ENCODE measurements around the gene MEGF6. TPM values are rescaled to one million over a fixed set of nuclear protein-coding genes. Genes with fewer than 3 reads are reported as not detected.

The MEGF6 gene
- total RNA-seq, 4 donors from 2014 or later, result 4.1 to 27.1 (median 11.4) TPM

DNA sequence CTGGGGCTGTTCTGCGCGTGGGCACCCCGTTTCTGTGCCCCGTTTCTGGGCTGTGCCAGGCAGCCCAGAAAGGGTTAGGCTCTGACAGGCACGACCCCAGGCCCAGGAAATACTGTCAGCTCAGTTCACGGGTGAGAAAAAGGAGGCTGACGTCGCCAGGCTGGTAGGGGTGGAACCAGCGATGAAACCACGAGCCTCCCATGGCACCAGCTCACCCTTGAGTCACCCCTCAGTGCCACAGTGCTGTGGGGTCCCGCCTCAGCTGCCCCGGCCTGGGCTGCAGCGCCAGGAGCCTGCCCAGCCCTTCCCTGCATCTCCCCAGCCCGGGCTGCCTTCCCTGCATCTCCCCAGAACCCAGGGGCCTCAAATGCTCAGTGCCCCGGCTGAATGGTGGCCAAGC is 11.5 kb downstream of the MEGF6 start:
- DNase-seq, result no peak
- Histone ChIP-seq H3K27me3 (no peaks in the 10 kb centered on the region), H3K9me3 (no peaks in the 10 kb centered on the region), H3K4me1 (peaks cover 0 to 20% (median 11%) of the 10 kb centered on the region in 4 donors), H3K27ac (no peak overlapping the region), H3K36me3 (no peaks in the 10 kb centered on the region), H3K4me3 (no peak overlapping the region)
- in situ Hi-C loops (cut with MboI; ENCODE audit: low pct_ligation_motif_present in 1 of 4, low pct_unique_long_range_greater_than_20kb in 1 of 4, low sequenced_read_pairs in 3 of 4) (no loop called here), intact Hi-C loops (cut with DNase I; ENCODE audit: low total_unique reads) (no loop called here)
- no peak for TF ChIP-seq EP300 (IDR thresholded peaks at IDR 0.05; ENCODE audit: low read depth)
- no peak for TF ChIP-seq POLR2AphosphoS5 (IDR thresholded peaks at IDR 0.05)
- TF ChIP-seq, protein P1, sequence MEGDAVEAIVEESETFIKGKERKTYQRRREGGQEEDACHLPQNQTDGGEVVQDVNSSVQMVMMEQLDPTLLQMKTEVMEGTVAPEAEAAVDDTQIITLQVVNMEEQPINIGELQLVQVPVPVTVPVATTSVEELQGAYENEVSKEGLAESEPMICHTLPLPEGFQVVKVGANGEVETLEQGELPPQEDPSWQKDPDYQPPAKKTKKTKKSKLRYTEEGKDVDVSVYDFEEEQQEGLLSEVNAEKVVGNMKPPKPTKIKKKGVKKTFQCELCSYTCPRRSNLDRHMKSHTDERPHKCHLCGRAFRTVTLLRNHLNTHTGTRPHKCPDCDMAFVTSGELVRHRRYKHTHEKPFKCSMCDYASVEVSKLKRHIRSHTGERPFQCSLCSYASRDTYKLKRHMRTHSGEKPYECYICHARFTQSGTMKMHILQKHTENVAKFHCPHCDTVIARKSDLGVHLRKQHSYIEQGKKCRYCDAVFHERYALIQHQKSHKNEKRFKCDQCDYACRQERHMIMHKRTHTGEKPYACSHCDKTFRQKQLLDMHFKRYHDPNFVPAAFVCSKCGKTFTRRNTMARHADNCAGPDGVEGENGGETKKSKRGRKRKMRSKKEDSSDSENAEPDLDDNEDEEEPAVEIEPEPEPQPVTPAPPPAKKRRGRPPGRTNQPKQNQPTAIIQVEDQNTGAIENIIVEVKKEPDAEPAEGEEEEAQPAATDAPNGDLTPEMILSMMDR (IDR thresholded peaks at IDR 0.05), result no peak
- no peak for TF ChIP-seq POLR2A (IDR thresholded peaks at IDR 0.05)
- WGBS, 2 donors (ENCODE audit: low coverage in 1 of 2), result 76% methylated on average over 15 of the region's 15 CpGs; no CpG with 5 or more reads in 1 of the 2 donors

DNA sequence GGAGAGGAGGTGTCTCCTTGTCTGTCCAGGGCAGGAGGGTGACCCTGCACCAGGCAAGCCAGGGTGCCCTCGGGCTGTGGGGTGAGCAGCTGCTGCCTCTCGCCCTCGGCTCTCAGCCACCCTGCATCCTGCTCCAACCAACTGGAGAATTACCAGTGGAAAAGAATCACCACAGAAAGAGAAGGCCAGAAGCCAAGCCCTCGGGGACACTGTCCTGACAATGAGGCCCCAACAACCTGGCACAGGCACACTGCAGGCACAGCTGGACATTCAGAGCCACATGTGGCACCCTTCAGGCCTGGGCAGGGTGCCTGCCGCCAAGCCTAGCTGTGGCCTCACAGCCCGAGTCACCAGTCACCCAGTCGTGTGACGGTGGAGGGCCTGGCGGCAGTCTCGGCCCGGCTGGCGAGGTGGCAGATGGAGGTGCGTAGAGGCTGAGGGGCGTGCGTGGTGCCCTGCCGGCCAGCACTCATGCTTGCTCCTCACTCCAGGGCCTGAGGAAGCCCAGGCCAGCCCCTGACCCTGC is 12.0 kb downstream of the MEGF6 start:
- Histone ChIP-seq H3K9me3 (no peaks in the 10 kb centered on the region), H3K27me3 (no peaks in the 10 kb centered on the region), H3K4me3 (no peak overlapping the region), H3K4me1 (peaks cover 0 to 20% (median 11%) of the 10 kb centered on the region in 4 donors), H3K27ac (no peak overlapping the region), H3K36me3 (no peaks in the 10 kb centered on the region)
- in situ Hi-C loops (cut with MboI; ENCODE audit: low pct_ligation_motif_present in 1 of 4, low pct_unique_long_range_greater_than_20kb in 1 of 4, low sequenced_read_pairs in 3 of 4), result no loop called here
- TF ChIP-seq, protein P1 (IDR thresholded peaks at IDR 0.05), result no peak
- TF ChIP-seq EP300 (IDR thresholded peaks at IDR 0.05; ENCODE audit: low read depth) (no peak), POLR2A (IDR thresholded peaks at IDR 0.05) (no peak), POLR2AphosphoS5 (IDR thresholded peaks at IDR 0.05) (no peak)
- WGBS, 2 donors (ENCODE audit: low coverage in 1 of 2), result 85% methylated on average over 16 of the region's 16 CpGs; no CpG with 5 or more reads in 1 of the 2 donors
- intact Hi-C loops (cut with DNase I; ENCODE audit: low total_unique reads), result no loop called here
- no peak for DNase-seq

DNA sequence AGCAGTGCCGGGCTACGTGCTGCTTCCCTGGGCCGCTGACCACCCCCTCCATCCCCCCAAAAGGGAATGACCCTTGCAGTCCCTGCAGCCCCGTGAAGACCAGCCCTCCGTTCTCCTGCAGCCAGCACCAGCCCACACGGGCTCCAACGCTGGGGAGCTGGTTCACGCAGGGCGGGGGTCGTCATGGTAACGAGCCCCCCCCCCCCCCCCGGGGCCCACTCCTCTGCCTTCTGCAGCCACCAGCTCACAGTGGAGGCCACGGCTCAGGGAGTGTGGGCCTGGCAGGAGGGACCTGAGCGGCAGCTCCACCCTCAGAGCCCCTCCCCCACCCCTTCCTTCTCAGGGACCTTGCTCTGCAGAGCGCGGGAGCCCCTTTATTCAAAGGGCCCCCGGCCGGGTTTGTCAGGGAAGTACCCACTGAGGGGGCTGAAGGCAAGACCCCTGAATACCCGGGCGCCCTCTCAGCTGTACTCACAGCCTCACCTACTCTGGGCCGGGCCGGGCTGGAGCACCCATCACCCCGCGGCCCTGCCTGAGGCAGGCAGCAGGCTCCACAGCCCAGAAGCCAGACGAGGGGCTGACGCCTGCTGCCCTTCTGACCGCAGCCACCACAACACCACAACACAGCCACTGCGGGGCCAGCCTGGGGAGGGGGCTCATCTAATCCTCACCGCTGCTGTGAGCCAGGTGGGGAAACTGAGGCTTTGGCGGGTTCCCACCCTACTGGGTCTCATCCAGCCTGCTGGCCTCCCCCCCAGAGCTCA is 12.6 kb downstream of the MEGF6 start:
- in situ Hi-C loops (cut with MboI; ENCODE audit: low pct_ligation_motif_present in 1 of 4, low pct_unique_long_range_greater_than_20kb in 1 of 4, low sequenced_read_pairs in 3 of 4), result no loop called here
- Histone ChIP-seq H3K4me1 (peaks cover 0 to 20% (median 11%) of the 10 kb centered on the region in 4 donors), H3K4me3 (no peak overlapping the region), H3K27me3 (no peaks in the 10 kb centered on the region), H3K36me3 (no peaks in the 10 kb centered on the region), H3K27ac (no peak overlapping the region), H3K9me3 (no peaks in the 10 kb centered on the region)
- DNase-seq, result no peak
- TF ChIP-seq POLR2A (IDR thresholded peaks at IDR 0.05) (no peak), EP300 (IDR thresholded peaks at IDR 0.05; ENCODE audit: low read depth) (no peak), POLR2AphosphoS5 (IDR thresholded peaks at IDR 0.05) (no peak)
- TF ChIP-seq, protein P1 (IDR thresholded peaks at IDR 0.05), result no peak
- WGBS, 2 donors (ENCODE audit: low coverage in 1 of 2), result 33% methylated on average over 13 of the region's 30 CpGs; no CpG with 5 or more reads in 1 of the 2 donors
- intact Hi-C loops (cut with DNase I; ENCODE audit: low total_unique reads), result no loop called here

DNA sequence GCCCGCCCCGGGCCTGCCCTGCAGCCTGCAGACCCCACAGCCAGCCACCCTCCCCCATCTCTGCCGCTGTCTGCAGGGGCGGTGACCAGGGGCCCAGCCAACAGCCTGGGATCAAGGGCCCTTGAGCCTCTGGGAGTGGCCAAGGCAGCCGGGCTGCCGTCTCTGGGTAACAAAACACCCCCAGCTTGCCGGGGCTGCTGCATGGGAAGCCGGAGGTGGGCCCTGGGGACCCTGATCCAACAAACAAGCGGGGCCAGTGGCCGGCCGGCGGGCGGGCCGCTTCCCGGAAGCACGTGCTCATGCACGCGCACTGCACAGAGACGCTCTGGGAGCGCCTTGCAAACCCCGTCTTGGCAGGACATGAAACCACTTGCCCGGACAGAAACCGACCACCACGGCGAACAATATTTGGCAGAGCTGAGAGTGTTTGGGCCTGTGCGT is 13.2 kb downstream of the MEGF6 start:
- no peak overlapping the region for H3K27ac ChIP-seq
- H3K4me3 ChIP-seq, result no peak overlapping the region
- H3K36me3 ChIP-seq, result no peaks in the 10 kb centered on the region
- H3K27me3 ChIP-seq, result no peaks in the 10 kb centered on the region
- in situ Hi-C loops (cut with MboI; ENCODE audit: low pct_ligation_motif_present in 1 of 4, low pct_unique_long_range_greater_than_20kb in 1 of 4, low sequenced_read_pairs in 3 of 4) (no loop called here), intact Hi-C loops (cut with DNase I; ENCODE audit: low total_unique reads) (no loop called here)
- no peaks in the 10 kb centered on the region for H3K9me3 ChIP-seq
- DNase-seq, result no peak
- peaks cover 0 to 20% (median 11%) of the 10 kb centered on the region in 4 donors for H3K4me1 ChIP-seq
- TF ChIP-seq POLR2AphosphoS5 (IDR thresholded peaks at IDR 0.05) (no peak), POLR2A (IDR thresholded peaks at IDR 0.05) (no peak), EP300 (IDR thresholded peaks at IDR 0.05; ENCODE audit: low read depth) (no peak)
- TF ChIP-seq, protein P1 (IDR thresholded peaks at IDR 0.05), result no peak
- WGBS, 2 donors (ENCODE audit: low coverage in 1 of 2), result 35 to 67% methylated on average over 2 to 26 of the region's 26 CpGs
